GM21360 (cell line): ENCODE results near the gene MEF2A.

Source experiments
- ATAC-seq: cut with Tn5 transposase; IDR thresholded peaks from one replicate; pipeline ENCODE4 v1.9.1; 2021; ENCODE audit warnings: mild to moderate bottlenecking, moderate library complexity; ENCODE audit not compliant: unreplicated experiment

MEF2A gene

GRCh38 chr15:99702895-99703602 is 137.3 kb downstream of the MEF2A start:
- ATAC-seq, result no peak

GRCh38 chr15:99703603-99704443 is 138.0 kb downstream of the MEF2A start:
- peak; percentile 78 for ATAC-seq

GRCh38 chr15:99704444-99704838 is 138.7 kb downstream of the MEF2A start:
- ATAC-seq, result peak; percentile 52

GRCh38 chr15:99706557-99707303 is 140.9 kb downstream of the MEF2A start:
- ATAC-seq, result no peak

- no peak for ATAC-seq
Observed at GRCh38 chr15:99707473-99708270, 141.9 kb downstream of the MEF2A start.

GRCh38 chr15:99708563-99708962 is 142.8 kb downstream of the MEF2A start:
- ATAC-seq, result no peak

GRCh38 chr15:99709243-99709986 is 143.6 kb downstream of the MEF2A start:
- ATAC-seq, result no peak

- ATAC-seq, result no peak
Observed at GRCh38 chr15:99711625-99712024, 145.8 kb downstream of the MEF2A start.

- ATAC-seq, result no peak
Observed at GRCh38 chr15:99712415-99712814, 146.6 kb downstream of the MEF2A start.

- no peak for ATAC-seq
Observed at GRCh38 chr15:99716540-99717095, 150.8 kb downstream of the MEF2A start.

- no peak for ATAC-seq
Observed at GRCh38 chr15:99717161-99718009, 151.6 kb downstream of the MEF2A start.

GRCh38 chr15:99718421-99718820 is 152.6 kb downstream of the MEF2A start:
- no peak for ATAC-seq

- peak; percentile 86 for ATAC-seq
Observed at GRCh38 chr15:99719096-99719541, 153.3 kb downstream of the MEF2A start.

- ATAC-seq, result no peak
Observed at GRCh38 chr15:99720533-99720932, 154.7 kb downstream of the MEF2A start.

- ATAC-seq, result no peak
Observed at GRCh38 chr15:99721104-99721778, 155.5 kb downstream of the MEF2A start.

- no peak for ATAC-seq
Observed at GRCh38 chr15:99721896-99722295, 156.1 kb downstream of the MEF2A start.

- no peak for ATAC-seq
Observed at GRCh38 chr15:99722406-99722805, 156.6 kb downstream of the MEF2A start.

GRCh38 chr15:99726333-99726732 is 160.5 kb downstream of the MEF2A start:
- ATAC-seq, result no peak
